Stimulated activated CD8-positive, alpha-beta memory T cell treated with anti-CD3 and anti-CD28 coated beads, Interleukin-4, amount 100 ng/mL, for 24 hours (primary cell): ENCODE measurements around the gene FOSB.
A peak's percentile ranks its signal among the peaks of the same experiment; 100 is the strongest.

Experiments
- DNase-seq: peaks from one replicate; pipeline ENCODE4 v3.0.0-alpha.2; 2020; ENCODE audit warnings: low read depth

Gene FOSB

DNA sequence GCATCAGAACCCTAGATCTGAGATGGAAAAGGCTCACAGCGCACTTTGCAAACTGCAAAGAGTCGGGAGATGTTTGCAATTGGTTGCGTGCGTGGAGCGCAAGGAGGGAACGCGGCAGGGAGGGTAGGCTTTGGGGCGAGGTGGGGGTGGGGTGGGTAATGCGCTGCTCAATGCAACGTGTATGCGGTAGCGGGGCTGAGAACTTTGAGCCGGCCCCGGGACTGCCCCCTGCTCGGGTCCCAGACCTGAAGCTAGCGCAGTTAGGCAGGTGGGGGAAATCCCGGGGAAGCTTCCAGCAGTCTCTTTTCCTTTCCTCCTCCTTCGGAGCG, 971 bp downstream of the FOSB start:
- DNase-seq = no peak

DNA sequence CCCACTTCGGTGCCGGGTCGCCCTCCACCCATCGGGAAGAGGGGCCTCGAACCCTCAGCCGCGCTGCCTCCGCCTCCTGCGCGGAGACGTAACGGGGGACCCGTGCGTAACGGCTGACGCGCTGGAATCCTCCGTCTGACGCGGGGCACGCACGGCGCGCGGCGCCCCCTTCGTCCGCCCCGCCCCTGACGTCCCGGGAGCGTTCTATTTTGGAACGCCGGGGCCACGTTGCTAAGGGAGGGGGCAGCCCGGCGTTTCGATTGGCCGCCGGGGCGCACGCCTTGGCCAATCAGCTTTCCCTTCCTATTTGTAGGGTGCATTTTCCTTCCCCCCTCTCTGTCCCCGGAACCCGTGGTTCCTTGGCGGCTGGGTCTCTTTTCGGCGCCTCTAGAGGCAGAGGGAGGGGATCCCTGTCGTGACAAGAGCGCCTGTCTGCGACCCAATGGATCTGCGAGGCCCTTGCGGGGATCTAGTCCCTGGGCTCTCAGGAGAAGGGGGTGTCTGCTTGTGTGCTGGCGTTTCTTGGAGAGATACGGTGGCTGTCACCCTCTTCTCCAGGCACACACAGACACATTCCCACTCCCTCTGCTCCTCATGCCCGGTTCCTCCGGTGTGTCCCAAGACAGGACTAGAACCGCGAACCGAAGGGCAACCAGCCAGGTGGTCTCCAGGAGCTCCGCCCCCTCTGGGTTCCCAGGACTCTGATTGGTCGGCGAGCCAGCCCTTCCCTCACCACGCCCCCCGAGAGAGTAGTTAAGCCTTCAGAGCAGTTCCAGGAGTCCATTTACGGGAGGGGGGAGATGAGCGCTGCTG, 1.5 kb downstream of the FOSB start:
- peak; percentile 90 for DNase-seq

DNA sequence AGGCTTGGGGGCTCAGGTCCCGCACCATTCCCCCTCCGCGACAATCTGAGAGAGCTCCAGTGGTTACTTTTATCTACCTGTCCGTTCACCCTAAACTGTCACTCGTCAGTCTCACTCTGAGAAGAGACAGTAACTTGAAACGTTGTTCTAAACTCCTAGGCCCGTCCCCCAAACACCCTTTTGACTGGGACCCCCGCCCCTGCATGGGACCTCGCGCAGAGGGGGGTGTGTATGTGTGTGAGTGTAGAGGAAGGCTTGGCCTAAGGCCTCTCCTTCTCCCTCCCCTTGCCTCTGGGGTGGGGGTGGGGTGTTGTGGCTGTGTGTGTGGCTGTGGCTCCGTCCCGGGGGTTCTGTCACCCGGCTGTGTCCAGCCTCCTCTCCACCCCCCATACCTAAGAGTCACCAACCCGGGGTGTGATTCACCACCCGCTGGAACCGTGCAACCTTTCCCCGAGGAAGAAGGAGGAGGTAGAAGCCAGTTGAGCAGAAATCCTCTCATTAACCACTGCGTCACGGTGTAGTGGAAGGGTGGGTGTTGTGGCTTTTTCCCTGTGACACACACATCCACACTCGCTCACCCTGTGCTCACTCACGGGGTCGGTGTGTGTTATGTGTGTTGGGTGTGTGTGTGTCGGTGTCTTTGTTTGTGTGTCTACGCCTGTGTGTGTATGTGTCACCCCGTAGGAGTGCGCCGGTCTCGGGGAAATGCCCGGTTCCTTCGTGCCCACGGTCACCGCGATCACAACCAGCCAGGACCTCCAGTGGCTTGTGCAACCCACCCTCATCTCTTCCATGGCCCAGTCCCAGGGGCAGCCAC, 2.4 kb downstream of the FOSB start:
- no peak for DNase-seq

- no peak for DNase-seq
Observed at GRCh38 chr19:45470762-45471081, 2.9 kb downstream of the FOSB start.

GRCh38 chr19:45471111-45471930, 3.5 kb downstream of the FOSB start:
- DNase-seq = no peak

DNA sequence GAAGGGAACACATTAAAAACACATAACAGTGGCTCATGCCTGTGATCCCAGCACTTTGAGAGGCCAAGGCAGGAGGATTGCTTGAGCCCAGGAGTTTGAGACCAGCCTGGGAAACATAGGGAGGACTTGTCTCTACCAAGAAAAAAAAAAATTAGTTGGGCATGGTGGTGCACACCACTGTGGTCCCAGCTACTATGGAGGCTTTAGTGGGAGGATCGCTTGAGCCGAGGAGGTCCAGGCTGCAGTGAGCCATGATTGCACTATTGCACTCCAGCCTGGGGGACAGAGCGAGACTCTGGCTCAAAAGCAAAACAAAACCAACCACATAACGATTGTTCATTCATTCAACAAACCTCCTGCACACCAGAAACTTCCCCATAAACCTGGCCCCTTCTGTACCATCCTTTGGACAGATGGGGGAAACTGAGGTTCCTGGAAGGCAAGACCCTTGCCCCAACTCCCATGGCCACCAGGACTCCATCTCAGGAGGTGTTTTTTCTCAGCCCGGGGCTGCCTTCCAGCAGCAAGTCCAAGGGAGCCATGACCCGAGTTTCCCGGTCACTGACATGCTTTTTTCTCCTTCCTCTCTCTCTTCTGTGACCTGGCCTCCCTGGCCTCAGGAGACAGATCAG, 4.3 kb downstream of the FOSB start:
- DNase-seq = no peak

- DNase-seq = no peak
Observed at GRCh38 chr19:45472563-45473366, 5.0 kb downstream of the FOSB start.

DNA sequence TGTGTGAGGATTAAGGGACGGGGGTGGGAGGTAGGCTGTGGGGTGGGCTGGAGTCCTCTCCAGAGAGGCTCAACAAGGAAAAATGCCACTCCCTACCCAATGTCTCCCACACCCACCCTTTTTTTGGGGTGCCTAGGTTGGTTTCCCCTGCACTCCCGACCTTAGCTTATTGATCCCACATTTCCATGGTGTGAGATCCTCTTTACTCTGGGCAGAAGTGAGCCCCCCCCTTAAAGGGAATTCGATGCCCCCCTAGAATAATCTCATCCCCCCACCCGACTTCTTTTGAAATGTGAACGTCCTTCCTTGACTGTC, 5.5 kb downstream of the FOSB start:
- DNase-seq = no peak

DNA sequence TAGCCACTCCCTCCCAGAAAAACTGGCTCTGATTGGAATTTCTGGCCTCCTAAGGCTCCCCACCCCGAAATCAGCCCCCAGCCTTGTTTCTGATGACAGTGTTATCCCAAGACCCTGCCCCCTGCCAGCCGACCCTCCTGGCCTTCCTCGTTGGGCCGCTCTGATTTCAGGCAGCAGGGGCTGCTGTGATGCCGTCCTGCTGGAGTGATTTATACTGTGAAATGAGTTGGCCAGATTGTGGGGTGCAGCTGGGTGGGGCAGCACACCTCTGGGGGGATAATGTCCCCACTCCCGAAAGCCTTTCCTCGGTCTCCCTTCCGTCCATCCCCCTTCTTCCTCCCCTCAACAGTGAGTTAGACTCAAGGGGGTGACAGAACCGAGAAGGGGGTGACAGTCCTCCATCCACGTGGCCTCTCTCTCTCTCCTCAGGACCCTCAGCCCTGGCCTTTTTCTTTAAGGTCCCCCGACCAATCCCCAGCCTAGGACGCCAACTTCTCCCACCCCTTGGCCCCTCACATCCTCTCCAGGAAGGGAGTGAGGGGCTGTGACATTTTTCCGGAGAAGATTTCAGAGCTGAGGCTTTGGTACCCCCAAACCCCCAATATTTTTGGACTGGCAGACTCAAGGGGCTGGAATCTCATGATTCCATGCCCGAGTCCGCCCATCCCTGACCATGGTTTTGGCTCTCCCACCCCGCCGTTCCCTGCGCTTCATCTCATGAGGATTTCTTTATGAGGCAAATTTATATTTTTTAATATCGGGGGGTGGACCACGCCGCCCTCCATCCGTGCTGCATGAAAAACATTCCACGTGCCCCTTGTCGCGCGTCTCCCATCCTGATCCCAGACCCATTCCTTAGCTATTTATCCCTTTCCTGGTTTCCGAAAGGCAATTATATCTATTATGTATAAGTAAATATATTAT, 6.1 kb downstream of the FOSB start:
- no peak for DNase-seq

DNA sequence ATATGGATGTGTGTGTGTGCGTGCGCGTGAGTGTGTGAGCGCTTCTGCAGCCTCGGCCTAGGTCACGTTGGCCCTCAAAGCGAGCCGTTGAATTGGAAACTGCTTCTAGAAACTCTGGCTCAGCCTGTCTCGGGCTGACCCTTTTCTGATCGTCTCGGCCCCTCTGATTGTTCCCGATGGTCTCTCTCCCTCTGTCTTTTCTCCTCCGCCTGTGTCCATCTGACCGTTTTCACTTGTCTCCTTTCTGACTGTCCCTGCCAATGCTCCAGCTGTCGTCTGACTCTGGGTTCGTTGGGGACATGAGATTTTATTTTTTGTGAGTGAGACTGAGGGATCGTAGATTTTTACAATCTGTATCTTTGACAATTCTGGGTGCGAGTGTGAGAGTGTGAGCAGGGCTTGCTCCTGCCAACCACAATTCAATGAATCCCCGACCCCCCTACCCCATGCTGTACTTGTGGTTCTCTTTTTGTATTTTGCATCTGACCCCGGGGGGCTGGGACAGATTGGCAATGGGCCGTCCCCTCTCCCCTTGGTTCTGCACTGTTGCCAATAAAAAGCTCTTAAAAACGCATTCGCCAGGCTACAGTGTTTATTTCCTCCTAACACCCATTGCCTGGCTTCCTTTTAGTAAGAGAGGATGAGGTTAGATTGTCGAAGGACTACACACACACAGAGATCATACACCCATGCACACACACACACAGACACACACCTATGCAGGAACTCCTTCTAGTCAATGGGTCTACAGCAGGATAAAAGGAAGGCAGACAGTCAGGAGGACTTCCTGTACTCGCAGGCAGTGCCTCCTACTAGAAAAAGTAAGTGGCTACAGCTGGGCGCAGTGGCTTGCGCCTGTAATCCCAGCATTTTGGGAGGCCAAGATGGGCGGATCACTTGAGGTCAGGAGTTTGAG, 7.1 kb downstream of the FOSB start:
- no peak for DNase-seq

DNA sequence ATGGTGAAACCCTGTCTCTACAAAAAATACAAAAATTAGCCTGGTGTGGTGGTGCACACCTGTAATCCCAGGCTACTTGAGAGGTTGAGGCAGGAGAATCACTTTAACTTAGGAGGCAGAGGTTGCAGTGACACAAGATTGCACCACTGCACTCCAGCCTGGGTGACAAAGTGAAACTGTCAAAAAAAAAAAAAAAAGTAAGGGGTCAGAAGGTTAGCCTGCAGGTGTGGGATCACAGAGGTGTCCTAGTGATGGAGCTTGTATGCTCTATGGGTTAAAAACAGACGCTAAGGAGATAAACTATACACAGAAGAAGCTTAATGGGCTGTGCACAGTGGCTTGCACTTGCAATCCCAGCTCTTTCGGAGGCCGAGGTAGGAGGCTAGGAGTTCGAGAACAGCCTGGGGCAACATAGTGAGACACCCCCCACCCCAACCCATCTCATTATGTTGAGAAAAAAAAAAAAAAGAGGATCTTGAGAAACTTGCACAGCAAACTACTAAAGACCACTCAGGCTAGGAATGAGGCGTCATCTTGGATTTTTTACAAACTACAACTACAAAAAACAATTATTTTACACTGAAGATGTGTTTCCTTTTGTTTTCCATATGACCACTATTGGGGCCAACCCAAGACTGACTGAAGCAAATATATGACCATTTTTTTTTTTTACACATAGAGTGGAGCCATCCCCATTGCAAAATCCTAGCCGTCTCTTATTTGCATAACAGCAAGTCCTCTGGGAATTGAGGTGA, 7.9 kb downstream of the FOSB start:
- no peak for DNase-seq

GRCh38 chr19:45476304-45476703, 8.5 kb downstream of the FOSB start:
- DNase-seq = no peak

- no peak for DNase-seq
Observed at GRCh38 chr19:45477186-45477585, 9.4 kb downstream of the FOSB start.

DNA sequence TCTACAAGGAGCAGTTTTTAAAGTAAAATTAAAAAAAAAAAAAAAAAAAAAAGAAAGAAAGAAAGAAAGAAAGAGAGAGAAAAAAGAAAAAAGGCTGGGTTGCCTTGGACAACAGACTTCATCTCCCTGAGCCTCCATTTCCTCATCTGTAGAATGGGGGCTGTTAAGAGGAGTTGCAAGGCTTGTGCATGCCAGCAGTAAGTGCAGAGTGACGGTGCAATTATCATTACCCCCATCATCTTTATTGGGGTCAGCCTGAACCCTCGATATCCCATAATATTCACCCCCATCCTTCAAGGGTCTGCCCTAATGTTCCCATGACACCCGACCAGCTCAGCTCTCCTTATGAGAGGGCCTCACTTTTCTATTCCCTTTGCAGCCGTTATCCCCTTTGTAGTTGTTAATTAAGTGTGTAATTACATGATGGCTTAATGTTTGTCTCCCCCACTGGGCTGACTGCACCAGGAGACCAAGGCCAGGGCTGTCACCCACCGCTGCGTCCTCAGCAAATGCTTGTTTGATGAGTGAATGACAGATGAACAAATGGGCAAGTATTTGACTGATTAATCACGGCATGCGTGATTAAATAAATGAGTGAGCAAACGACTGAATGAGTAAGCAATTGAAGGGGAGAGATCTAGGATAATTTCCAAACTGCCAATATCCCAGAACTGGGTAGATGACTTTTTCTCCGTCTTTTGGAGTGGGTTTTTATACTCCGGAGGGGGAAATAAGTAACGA, 10.1 kb downstream of the FOSB start:
- no peak for DNase-seq

GRCh38 chr19:45478454-45479238, 10.8 kb downstream of the FOSB start:
- DNase-seq = peak; percentile 80

- DNase-seq = no peak
Observed at GRCh38 chr19:45483033-45483432, 15.2 kb downstream of the FOSB start.

DNA sequence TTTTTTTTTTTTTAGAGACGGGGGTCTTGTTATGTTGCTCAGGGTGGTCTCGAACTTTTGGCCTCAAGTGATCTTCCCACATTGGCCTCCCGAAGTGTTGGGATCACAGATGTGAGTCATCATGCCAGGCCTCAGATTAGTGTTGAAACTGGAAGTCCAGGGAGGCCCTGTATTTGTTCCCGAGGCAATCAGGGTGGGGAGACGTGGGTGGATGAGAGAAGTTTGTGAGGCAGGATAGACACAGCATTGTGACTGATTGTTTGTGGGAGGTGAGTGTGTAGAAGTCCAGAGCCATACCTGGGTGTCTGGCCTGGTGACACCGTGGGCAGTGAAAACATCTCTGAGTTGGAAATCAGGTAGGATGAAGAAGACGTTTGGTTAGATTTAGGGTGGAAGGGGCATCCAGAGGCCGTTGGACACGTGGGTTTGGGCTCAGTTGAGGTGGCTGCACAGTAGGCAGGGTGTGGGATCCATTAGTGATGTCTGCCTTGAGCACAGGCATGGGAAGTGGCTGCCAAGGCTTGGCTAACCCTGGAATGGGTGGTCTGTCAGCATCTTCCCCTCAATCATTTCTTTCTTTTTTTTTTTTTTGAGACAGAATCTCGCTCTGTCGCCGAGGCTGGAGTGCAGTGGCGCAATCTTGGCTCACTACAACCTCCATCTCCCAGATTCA, 16.6 kb downstream of the FOSB start:
- DNase-seq = no peak
